CD4-positive, alpha-beta T cell treated with Interleukin-17A for 4 hours (primary cell): ENCODE results near the gene SLC25A28.

Source experiments
- DNase-seq: peaks from one replicate; pipeline ENCODE4 v3.0.0-alpha.2; 2020; ENCODE audit warnings: mixed read lengths

The SLC25A28 gene

GRCh38 chr10:99619851-99620710 is at the start of gene SLC25A28:
Gene SLC25A28 (minus strand): TSS chr10:99620439. CDS start chr10:99620335, 104 bp downstream.
- peak; percentile 94 for DNase-seq

- no peak for DNase-seq
These were observed 47.0 kb upstream of the SLC25A28 start for GRCh38 chr10:99667108-99667751.

DNA sequence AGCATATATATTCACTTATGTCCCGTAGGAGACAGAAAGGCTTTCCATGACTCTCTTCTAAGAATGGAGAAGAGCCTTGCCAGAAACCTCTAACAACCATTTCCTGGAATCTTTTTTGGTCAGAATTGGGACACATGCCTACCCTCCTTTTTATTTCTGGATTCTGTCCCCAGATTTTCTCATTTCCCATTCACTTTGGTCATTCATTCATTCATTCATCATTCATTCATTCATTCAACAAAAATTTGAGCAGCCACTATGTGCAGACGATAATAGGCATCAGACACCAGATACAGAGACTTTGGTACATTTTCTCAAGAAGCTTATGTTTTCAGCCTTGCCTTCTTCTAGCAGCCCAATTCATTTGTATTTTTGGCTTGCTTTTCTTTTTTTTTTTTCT is 45.1 kb upstream of the SLC25A28 start:
- DNase-seq: no peak

- no peak for DNase-seq
These were observed 41.1 kb upstream of the SLC25A28 start for GRCh38 chr10:99661377-99661763.

- no peak for DNase-seq
These were observed 40.6 kb upstream of the SLC25A28 start for GRCh38 chr10:99660662-99661376.

DNA sequence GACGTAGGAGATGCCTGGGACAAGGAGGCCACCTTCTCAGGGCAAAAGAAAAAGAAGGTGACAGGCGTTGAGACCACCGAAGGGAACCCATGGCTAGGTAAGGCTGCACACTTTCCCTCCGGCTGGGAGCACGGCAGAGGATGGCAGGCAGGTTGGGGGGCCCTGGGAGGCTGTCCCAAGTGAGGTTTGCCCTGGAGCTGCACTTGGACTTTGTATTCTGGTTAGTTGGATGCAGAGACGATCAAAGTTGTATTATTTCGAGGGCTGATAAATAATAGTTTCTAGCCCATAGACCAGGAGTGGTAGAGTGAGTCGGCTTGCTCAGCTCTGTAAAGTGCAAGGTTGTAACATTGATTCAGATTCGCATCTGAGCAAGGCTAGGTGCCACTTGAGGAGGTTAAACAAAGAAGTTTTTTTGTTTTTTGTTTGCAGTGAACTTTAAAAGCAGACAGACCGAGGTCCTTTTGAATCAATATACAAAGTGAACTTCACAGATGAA is 39.7 kb upstream of the SLC25A28 start:
- DNase-seq: no peak

DNA sequence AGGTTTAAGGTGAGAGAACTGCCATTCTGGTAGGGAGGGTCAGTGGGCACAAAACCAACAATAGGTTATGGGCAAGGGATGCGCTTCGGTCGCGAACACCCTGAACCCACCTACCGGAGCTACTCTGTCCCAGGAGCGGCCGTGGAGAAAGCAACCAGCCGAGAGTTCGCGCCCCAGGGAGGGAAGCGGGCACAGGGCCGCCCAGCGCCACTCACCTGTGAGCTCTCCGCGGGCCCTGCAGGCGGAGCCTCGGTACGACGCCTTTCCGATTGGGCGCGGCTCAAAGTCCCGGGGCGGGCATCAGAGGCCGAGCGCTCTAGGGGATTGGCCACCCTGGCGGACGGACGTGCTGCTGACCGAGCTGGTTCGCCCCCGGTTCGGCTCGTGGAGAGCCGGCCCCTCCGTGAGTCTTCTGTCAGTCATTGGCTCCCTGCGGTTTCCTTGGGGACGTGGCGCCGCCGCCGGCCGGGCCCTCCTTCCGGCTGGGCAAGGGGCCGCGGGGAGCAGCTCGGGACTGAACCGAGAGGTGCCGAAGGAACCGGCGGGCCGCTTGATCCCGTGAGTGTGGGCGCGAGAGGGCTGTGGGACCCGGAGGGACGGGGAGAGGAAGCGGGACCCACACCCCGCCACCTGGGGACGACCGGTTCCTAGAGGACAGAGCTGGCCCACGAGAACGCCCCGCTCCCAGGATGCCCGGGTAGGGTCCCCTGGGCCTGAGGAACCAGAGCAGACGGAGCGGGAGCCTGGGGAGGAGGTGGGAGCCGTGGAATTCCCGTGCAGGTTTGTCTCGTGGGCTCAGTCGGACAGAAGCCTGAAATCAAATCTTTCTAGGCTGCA is 39.0 kb upstream of the SLC25A28 start, which contains the start of gene ENTPD7:
TSS of gene ENTPD7 (plus strand) at position 479 of the 837 bp plus-strand sequence. CDS start 448 bp downstream, outside the sequence.
- DNase-seq: peak; percentile 91

GRCh38 chr10:99658622-99659030 is 38.4 kb upstream of the SLC25A28 start:
- DNase-seq: peak; percentile 59

DNA sequence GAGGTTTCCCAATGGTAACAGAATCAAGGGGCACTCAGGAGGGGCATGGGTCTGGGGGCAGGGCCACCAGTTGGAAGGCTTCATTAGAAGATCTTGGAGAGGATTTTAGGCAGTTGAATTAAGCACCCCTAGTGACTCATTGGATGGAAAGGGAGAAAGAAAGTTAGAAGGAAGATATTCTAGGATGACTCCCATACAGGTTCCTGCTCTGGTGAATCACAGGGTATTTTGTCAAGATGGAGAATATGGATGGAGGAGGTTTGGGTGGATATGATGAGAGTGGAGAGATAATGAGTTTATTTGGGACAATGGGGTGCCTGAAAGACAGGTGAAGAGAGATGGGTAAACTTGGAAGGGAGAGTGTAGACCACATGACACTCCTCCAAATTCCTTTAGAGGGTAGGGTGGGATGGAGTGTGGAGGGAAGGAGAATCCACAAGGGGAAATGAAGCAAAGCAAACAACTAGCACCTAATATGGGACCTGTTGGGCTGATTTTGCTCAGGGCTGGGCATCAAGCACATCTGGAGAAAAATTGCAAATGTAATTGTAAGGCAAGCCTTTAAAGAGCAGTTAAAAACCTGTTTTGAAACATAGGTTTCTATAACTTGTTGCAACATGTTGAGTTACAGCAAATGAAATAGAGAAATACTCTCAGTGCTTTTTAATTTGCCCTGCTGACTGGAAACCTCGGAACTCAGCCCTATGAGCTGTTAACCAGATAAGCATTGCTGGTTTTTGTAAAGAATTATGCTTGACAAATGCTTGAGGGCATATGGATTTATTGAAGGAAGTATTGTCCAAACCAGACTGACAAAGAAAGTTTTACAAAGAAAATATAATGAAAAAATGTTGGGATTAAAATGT is 36.2 kb upstream of the SLC25A28 start:
- DNase-seq: no peak

- DNase-seq: no peak
These were observed 34.3 kb upstream of the SLC25A28 start for GRCh38 chr10:99654390-99655175.

- DNase-seq: no peak
These were observed 32.7 kb upstream of the SLC25A28 start for GRCh38 chr10:99652800-99653390.

GRCh38 chr10:99648717-99649116 is 28.5 kb upstream of the SLC25A28 start:
- no peak for DNase-seq

DNA sequence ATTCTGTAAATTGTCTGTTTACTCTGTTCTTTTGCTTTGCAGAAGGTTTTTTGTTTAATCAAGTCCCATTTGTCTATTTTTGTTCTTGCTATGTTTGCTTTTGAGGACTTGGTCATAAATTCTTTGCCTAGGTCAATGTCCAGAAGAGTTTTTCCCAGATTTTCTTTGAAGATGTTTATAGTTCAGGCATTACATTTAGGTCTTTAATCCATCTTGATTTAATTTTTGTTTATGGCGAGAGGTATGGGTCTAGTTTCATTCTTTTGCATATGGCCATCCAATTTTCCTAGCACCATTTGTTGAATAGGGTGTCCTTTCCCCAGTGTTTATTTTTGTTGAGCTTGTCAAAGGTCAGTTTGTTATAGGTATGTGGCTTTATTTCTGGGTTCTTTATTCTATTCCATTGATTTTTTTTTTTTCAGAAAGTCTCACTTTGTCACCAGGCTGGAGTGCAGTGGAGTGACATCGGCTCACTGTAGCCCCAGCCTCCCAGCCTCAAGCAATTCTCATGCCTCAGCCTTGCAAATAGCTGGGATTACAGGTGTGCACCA is 27.4 kb upstream of the SLC25A28 start:
- no peak for DNase-seq

GRCh38 chr10:99633832-99634231 is 13.6 kb upstream of the SLC25A28 start:
- DNase-seq: no peak

DNA sequence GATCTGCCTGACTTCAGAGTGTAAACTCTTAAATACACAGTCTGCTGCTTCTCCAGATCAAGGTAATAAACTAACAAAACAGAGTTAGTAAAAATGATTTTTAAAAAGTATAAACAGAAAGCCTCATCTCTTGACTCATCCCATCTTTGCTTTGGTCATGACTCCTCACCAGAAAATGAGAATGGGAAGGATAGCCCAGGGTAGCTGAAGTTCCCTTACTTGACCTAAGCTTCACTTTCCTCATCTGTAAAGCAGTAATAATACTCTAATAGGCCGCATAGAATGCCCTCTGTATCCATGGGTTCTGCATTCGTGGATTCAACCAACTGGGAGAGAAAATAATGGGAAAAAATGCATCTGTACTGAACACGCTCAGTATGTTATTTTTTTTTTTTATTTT is 11.3 kb upstream of the SLC25A28 start:
- no peak for DNase-seq

GRCh38 chr10:99630991-99631390 is 10.8 kb upstream of the SLC25A28 start:
- no peak for DNase-seq

DNA sequence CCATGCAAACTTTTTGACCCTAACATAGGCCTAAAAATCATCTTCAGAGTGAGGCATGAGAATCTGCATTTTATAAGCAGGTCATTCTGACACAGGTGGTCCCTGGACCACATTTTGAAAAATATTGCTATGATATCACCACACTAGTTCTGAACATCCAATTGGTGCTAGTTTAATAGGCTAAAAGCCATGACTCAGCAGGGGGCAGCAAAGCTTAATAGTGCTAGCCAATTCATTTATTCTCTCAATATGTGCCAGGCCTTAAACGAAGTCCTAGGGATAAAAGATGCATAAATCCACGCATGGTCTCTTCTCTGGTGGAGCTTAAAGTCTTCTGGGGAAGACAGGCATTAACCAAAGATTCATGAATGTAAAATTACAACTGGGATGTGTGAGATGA is 10.2 kb upstream of the SLC25A28 start:
- peak; percentile 11 for DNase-seq

GRCh38 chr10:99629625-99629978 is 9.4 kb upstream of the SLC25A28 start:
- no peak for DNase-seq

GRCh38 chr10:99628923-99629624 is 8.8 kb upstream of the SLC25A28 start:
- no peak for DNase-seq
